Activated naive CD8-positive, alpha-beta T cell (primary cell): ENCODE measurements around the gene BFSP1.

Source experiments
- H3K27ac Mint-ChIP-seq: one replicate; pipeline ENCODE4 v1.8.0; 2021; ENCODE audit warnings: mixed read lengths
- H3K27me3 Mint-ChIP-seq: one replicate; pipeline ENCODE4 v1.8.0; 2021; ENCODE audit warnings: mixed read lengths
- H3K36me3 Mint-ChIP-seq: one replicate; pipeline ENCODE4 v1.8.0; 2021; ENCODE audit warnings: mixed read lengths
- H3K4me1 Mint-ChIP-seq: one replicate; pipeline ENCODE4 v1.8.0; 2021; ENCODE audit warnings: low read depth, mixed read lengths
- H3K4me3 Mint-ChIP-seq: one replicate; pipeline ENCODE4 v1.8.0; 2021; ENCODE audit warnings: mild to moderate bottlenecking, mixed read lengths
- H3K9me3 Mint-ChIP-seq: one replicate; pipeline ENCODE4 v1.8.0; 2021; ENCODE audit warnings: low read depth, mixed read lengths

The BFSP1 gene

DNA sequence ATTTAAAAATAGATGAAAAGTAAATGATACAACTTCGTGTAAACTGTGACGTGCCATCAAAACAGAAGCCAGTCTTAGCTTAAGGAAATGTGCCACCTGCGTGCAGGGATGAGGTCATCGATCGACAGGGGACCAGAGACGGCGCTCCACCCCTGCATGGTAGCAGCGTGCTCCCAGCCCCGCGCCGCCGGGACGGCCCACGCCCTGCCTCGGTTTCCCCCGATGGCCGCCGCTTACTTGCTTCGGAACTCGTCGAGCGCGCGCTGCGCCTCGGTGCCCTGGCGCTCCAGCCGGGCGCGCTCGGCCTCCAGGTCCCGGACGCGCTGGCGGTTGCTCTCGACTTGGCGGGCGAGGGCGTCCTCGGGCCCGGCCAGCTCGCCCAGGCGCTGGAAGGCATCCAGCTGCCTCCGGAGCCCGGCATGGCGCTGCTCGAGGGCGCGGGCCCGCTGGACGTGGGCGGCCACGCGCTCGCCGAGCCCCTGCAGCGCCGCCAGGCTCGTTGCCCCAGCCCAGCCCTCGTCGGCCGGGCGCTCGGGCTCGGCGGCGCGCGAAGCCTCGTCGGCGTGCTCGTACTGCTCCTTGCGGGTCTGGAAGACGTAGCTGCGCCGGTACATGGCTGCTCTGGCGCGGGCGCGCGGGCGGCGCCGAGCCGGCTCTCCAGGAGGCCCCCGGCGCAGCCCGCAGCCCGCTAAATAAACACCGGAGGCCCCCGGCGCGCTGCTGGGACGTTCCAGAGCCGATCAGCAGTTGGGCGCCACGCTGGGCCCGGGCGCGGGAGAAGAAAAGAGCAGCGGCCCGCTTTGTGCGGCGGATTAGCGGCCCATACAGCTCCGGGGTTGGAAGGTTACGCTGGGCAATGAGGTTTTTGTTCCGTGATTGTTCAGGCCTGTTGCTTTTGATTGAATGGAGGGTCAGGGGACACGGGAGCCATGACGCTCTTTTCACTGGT lies at the start of gene BFSP1:
Gene BFSP1, minus strand, starts transcription at position 664 of the 949 bp plus-strand sequence. Its CDS starts 50 bp downstream, at position 614.
- no peaks in the 10 kb centered on the region for H3K9me3 Mint-ChIP-seq
- peak within 1 kb of the TSS; percentile 86 for H3K4me3 Mint-ChIP-seq
- H3K27ac Mint-ChIP-seq, result peak within 1 kb of the TSS; percentile 73
- peaks cover 8% of the 10 kb centered on the region for H3K4me1 Mint-ChIP-seq
- H3K27me3 Mint-ChIP-seq, result peaks cover 22% of the 10 kb centered on the region
- no peaks in the 10 kb centered on the region for H3K36me3 Mint-ChIP-seq

DNA sequence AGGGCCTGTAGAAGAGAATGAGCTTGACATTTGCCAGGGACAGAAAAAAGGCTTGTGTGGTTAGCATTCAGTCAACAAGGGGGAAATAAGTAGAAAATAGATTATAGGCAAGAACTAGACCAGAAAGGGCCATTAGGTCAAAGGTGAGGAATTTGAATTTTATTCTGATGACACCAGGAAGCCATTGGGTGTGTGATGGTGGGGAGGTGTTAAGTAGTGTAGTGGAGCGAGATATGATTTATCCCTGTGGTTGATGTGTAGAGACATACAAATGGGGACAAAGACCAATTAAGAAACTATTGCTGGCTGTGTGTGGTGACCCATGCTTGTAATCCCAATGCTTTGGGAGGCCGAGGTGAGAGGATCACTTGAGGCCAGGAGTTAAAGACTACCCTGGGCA lies 49.7 kb upstream of the BFSP1 start:
- Mint-ChIP-seq H3K27ac (no peak overlapping the region), H3K4me3 (no peak overlapping the region), H3K4me1 (peaks cover 21% of the 10 kb centered on the region), H3K9me3 (no peaks in the 10 kb centered on the region), H3K27me3 (no peaks in the 10 kb centered on the region), H3K36me3 (peaks cover 9% of the 10 kb centered on the region)

DNA sequence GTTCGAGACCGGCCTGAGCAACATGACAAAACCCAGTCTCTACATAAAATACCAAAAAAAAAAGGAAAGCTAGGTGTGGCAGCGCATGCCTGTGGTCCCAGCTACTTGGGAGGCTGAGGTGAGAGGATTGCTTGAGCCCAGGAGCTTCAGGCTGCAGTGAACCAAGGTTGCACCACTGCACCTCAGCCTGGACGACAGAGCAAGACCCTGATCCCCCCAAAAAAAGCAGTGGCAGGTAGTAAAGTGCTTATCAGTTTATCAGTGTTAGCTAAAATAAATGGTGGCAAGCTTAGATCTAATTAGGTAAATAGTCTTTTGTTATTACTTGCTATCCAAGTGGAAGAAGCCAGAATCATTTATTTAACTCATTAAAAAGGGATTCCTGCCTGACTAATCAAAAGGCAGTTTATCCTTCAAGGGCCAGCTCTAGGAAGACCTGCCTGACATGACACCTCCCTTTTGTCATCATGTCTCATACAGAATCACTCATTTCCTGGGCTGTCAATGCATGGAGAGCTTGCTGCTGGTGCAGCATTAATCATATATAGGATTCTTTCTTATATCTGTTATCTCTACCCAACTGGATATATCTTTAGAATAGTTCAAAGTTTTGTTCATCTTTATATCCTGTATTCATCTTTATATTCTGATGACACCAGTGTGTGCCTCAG lies 48.3 kb upstream of the BFSP1 start:
- Mint-ChIP-seq H3K4me1 (peaks cover 18% of the 10 kb centered on the region), H3K36me3 (peaks cover 9% of the 10 kb centered on the region), H3K27me3 (no peaks in the 10 kb centered on the region), H3K27ac (no peak overlapping the region), H3K9me3 (no peaks in the 10 kb centered on the region), H3K4me3 (no peak overlapping the region)

DNA sequence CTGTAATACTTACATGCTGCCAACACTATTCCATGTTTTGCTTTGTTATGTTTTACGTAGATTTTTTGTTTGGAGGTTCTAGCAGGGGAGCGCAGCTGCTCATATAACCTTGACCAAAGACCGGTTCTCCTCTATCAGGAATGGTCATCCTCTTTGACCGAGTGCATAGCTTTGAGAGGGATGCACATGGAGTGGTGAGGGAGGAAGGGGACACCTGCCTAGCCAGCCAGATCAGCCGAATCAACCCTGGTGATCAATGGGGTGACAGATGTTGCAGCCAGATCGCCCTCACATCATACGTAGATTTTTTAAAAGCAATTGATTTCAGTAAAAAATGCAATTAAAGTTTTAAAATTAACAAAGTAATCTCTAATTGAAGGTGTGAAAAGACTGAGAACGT lies 45.0 kb upstream of the BFSP1 start:
- H3K36me3 Mint-ChIP-seq, result peaks cover 3% of the 10 kb centered on the region
- no peaks in the 10 kb centered on the region for H3K27me3 Mint-ChIP-seq
- no peak overlapping the region for H3K27ac Mint-ChIP-seq
- H3K4me3 Mint-ChIP-seq, result no peak overlapping the region
- peaks cover 35% of the 10 kb centered on the region for H3K4me1 Mint-ChIP-seq
- H3K9me3 Mint-ChIP-seq, result no peaks in the 10 kb centered on the region

DNA sequence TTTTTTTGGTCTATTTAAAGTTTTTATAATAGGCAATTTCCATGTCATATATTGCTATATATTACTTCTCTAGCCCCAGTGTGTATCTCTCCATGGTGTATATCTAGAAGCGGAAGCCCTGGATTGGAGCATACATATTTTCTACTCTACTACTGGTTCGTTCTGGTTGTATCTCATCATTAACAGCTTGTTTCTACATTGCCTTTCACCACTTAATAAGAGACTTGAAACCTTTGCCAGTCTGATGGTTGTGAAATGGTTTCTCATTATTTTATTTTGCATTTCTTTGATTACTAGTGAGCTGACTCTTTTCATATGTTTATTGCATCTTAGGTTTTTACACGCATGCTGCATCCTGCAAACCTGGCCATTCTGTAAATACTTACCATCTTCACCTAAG lies 42.3 kb upstream of the BFSP1 start:
- no peaks in the 10 kb centered on the region for H3K27me3 Mint-ChIP-seq
- H3K4me1 Mint-ChIP-seq, result peaks cover 35% of the 10 kb centered on the region
- no peaks in the 10 kb centered on the region for H3K9me3 Mint-ChIP-seq
- no peaks in the 10 kb centered on the region for H3K36me3 Mint-ChIP-seq
- peak overlapping the region; percentile 2 for H3K27ac Mint-ChIP-seq
- H3K4me3 Mint-ChIP-seq, result no peak overlapping the region

DNA sequence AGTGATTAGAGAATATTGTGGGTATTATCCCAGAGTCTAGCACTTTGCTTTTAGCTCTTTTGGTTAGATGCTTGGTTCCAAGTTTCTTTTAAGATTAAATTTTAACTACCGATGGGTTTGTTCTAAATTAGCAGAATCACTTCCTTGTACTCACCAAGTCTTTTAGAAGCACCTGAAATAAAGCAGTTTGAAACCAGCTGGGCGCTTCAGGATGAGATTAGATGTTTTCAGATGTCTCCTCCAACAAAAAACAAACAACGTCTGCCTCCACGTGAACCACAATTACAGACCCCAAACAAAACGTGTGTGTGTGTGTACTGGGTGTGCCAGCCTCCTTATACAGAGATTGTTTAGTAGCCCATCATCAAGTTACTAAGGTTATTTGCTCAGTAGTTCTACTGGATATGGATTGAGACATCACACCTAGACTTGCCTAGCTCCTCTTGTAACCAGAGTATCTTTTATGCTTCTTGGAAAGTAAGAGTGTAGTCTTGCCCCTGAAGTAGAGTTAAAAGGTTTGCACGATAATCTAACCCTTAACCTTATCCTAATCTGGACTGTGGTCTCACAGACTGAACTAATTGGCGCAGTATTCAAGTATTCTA lies 41.0 kb upstream of the BFSP1 start:
- no peak overlapping the region for H3K27ac Mint-ChIP-seq
- H3K4me3 Mint-ChIP-seq, result peak overlapping the region; percentile 44

DNA sequence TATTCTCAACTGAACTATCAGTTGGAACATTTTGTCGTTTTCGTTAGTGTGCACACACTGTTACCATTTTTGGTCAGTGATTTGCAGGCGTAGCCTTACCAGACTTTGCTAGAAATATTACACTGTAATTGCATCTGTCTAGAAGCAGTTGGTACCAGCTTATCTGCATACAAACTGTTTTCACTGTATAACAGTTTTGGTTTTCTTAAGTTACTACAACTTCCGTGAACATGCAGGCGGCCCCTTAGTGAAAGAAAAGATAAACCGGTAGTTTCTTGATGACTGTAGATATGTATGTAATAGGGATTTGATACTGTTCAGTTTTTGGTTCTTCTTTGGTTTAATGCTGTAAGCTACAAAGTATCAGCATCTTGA lies 40.0 kb upstream of the BFSP1 start:
- H3K4me1 Mint-ChIP-seq, result peaks cover 33% of the 10 kb centered on the region
- no peaks in the 10 kb centered on the region for H3K36me3 Mint-ChIP-seq
- peak overlapping the region; percentile 93 for H3K4me3 Mint-ChIP-seq
- H3K27ac Mint-ChIP-seq, result peak overlapping the region; percentile 87
- H3K27me3 Mint-ChIP-seq, result no peaks in the 10 kb centered on the region
- H3K9me3 Mint-ChIP-seq, result no peaks in the 10 kb centered on the region

More for the DNA sequence above, 41.0 kb upstream of the BFSP1 start:
- no peaks in the 10 kb centered on the region for H3K9me3 Mint-ChIP-seq
- H3K27me3 Mint-ChIP-seq, result no peaks in the 10 kb centered on the region
- H3K4me1 Mint-ChIP-seq, result peaks cover 36% of the 10 kb centered on the region
- no peaks in the 10 kb centered on the region for H3K36me3 Mint-ChIP-seq

DNA sequence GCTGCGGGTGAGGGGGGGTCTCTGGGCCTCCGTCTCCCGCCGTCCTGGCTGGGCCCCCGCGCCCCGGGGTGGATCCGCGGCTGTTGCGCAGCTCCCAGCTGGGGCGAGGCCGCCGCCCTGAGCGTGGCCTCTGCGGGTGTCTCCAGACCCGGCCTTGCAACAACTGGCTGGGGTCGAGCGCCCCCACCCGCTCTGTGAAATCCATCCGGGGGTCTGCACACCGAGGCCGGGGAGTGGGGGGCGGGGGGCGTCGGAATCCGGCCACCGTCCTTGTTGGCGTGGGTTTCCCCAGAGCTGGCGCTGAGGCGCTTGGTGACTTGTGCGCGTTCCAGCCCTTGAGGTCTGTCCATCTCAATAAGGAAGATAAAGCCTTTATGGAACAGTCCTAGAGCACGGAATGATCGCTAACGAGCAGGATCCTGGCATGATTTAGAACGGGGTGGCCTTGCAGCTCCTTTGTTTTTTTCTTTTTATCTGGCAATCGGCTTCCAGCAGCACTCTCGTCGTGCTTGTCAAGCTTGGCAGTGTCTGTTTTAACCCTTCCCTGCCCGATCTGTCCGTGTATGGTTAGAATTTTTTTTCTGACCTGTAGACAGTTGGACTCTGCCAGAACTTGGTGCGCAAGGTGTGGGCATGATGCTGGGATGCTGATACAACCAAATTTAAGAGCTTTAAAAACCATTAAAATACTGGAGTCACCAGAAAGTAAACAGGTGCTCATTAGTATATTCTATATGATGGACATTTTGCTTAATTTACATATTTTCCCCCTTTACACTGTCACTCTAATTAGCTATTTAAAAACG lies 39.4 kb upstream of the BFSP1 start:
- H3K27ac Mint-ChIP-seq, result peak overlapping the region; percentile 87
- H3K9me3 Mint-ChIP-seq, result no peaks in the 10 kb centered on the region
- peaks cover 33% of the 10 kb centered on the region for H3K4me1 Mint-ChIP-seq
- peak overlapping the region; percentile 93 for H3K4me3 Mint-ChIP-seq
- H3K27me3 Mint-ChIP-seq, result no peaks in the 10 kb centered on the region
- no peaks in the 10 kb centered on the region for H3K36me3 Mint-ChIP-seq

DNA sequence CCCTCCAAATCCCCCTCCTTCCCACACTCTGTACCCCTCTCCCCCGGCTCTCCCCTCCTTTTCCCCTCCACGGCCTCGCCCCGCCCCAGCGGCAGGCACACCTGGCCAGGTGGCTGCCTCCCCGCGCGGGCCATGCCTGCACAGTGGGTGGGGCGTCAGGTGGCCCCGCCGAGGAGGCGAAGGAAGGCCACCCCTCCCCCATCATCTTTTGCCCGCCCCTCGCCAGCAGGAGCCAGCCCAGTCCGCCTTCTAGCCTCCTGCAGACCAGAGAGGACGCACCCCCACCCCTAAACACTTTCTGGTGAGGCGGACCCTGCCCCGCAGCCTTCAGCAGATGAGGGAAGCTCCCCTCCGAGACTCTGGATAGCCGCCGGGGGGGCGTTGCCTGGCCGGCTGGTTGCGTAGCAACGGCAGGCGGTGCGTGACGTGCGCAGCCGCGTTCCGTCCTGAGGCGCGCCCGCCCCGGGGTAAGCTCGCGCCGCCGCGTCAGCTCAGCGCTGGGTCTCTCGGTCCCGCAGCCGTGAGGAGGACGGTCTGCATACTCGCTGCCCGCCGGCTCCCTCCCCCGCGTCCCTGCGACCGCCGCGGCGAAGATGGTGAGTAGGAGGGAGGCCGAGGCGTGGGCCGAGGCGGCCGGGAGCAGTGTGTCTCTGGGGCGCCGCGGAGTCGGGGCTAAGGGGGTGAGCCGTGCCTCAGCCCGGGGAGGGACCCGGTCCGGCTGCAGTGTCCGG lies 38.6 kb upstream of the BFSP1 start, which contains the start of gene DSTN:
Gene DSTN, plus strand, starts transcription at position 460 of the 731 bp plus-strand sequence. Its CDS starts 134 bp downstream, at position 594.
- peak within 1 kb of the TSS; percentile 87 for H3K27ac Mint-ChIP-seq
- H3K27me3 Mint-ChIP-seq, result no peaks in the 10 kb centered on the region
- peaks cover 33% of the 10 kb centered on the region for H3K4me1 Mint-ChIP-seq
- H3K9me3 Mint-ChIP-seq, result no peaks in the 10 kb centered on the region
- peak within 1 kb of the TSS; percentile 93 for H3K4me3 Mint-ChIP-seq
- H3K36me3 Mint-ChIP-seq, result no peaks in the 10 kb centered on the region

DNA sequence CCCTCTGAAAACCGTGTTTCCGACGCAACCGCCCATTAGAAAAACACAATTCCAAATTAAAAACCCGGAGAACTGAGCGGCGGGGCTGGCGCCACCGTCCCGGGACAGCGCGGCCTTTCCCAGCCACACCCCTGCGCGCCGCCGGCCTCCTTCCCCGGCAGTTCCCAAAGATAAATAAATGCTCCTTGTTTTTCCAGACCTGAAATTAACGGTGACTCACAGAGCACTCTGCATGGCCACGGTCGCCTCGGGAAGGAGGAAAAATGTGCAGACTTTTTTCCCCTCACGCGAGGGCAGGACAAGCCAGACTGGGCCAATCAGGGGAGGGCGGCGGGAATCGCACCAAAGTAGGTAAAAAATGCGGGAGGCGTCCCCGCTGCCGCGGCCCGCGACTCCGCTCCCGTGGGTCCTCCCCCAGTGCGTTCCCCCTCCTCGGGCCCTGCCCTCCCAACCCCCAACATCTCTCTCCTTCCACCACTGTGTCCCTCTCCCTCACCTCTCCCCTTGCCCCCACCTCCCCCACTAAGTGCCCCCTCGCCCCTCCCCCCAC lies 37.9 kb upstream of the BFSP1 start:
- Mint-ChIP-seq H3K9me3 (no peaks in the 10 kb centered on the region), H3K27me3 (no peaks in the 10 kb centered on the region), H3K27ac (no peak overlapping the region), H3K4me3 (peak overlapping the region; percentile 65), H3K36me3 (no peaks in the 10 kb centered on the region), H3K4me1 (peaks cover 33% of the 10 kb centered on the region)

DNA sequence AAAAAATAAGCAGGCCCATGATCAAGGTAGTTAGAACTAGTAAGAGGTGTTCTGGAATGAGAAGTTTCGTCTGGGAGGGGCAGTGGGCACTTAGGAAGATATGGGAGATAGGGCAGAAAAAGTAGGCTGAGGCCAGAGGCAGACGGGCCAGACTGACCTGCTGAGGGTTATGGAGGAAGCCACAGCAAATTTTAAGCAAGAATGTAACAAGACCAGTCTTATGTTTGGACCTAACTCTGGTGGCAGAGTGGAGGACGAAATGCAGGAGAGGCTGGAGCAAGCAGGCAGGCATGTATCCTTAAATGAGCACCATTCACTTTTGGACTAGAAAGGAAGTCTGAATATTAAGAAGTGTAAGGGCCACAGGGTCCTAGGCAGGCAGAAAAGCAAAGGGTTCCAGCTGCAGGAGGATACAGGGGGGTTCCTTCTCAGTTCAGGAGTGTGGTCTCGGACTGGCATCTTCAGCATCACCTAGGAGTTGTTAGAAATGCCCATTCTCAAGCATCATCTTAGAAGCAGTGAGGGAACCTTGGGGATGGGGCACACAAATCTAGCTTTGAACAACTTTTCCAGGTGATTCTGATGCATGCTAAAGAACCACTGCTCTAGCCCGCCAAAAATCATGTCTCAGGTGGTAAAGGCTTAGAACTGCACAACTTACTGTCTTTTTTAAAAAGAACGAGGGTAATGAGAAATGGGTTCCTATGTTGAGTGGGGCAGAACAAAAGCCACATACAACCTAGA lies 37.0 kb upstream of the BFSP1 start:
- H3K27ac Mint-ChIP-seq, result peak overlapping the region; percentile 41
- peak overlapping the region; percentile 65 for H3K4me3 Mint-ChIP-seq
- H3K27me3 Mint-ChIP-seq, result no peaks in the 10 kb centered on the region
- H3K9me3 Mint-ChIP-seq, result no peaks in the 10 kb centered on the region
- peaks cover 28% of the 10 kb centered on the region for H3K4me1 Mint-ChIP-seq
- H3K36me3 Mint-ChIP-seq, result no peaks in the 10 kb centered on the region

DNA sequence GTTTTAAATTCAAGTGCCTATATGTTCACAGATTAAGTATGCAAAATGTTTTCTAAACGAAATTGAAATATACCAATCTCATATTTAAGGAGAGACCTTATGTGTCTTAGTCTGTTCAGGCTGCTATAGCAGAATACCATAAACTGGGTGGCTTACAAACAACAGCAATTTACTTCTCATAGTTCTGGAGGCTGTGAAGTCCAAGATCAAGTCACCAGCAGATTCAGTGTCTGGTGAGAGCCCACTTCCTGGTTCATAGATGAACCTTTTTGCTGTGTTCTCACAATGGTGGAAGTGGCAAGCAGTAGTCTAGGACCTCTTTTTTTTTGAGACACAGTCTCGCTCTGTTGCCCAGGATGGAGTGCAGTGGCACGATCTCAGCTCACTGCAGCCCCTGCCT lies 35.2 kb upstream of the BFSP1 start:
- Mint-ChIP-seq H3K4me3 (no peak overlapping the region), H3K4me1 (peaks cover 11% of the 10 kb centered on the region), H3K36me3 (no peaks in the 10 kb centered on the region), H3K27me3 (no peaks in the 10 kb centered on the region), H3K27ac (no peak overlapping the region), H3K9me3 (no peaks in the 10 kb centered on the region)

DNA sequence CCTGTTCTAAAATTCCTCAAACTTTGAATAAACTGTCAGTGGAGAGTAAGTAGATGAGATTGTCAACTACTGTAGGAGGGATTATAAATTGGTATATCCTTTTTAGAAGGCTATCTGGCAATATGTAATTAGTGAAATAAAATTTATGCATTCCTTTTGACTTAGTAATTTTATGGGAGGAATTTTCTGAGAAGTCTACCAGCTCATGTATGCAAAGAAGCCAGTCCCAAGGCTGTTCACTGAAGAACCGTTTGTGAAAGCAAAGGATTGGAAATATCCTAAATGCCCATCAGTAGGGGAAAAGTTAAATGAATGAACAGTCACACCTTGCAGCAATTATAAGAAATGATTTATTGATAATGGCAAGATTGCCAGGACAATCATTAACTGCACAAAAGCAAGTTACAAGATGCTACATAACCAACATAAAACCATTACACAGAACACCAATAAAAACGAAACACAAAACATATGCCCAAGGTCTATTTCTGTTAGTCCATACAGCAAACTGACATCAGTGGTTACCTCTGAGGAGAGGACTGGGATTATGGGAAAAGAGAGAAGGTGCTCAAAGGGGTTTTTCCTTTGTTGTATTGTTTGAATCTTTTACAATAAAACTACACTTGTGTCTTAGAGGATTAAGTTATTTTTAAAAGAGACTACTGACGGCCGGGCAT lies 34.1 kb upstream of the BFSP1 start:
- H3K4me1 Mint-ChIP-seq, result peaks cover 10% of the 10 kb centered on the region
- no peaks in the 10 kb centered on the region for H3K36me3 Mint-ChIP-seq
- H3K27ac Mint-ChIP-seq, result no peak overlapping the region
- H3K9me3 Mint-ChIP-seq, result no peaks in the 10 kb centered on the region
- H3K4me3 Mint-ChIP-seq, result no peak overlapping the region
- no peaks in the 10 kb centered on the region for H3K27me3 Mint-ChIP-seq
